ENCODE results near the gene CAMKMT. TPM values are rescaled to one million over a fixed set of nuclear protein-coding genes. Genes with fewer than 3 reads are reported as not detected.

Gene CAMKMT
- total RNA-seq, 1 experiment from 2014 or later = 12.5 TPM

GRCh38 chr2:44450806-44451205 is 89.1 kb downstream of the CAMKMT start:
- Histone ChIP-seq H3K4me3 (ENCODE audit: low read depth, low read length, poor library complexity, severe bottlenecking) (no peak overlapping the region), H3K4me1 (ENCODE audit: insufficient read depth, low read length, poor library complexity, severe bottlenecking) (peaks cover 11% of the 10 kb centered on the region), H3K36me3 (ENCODE audit: insufficient read depth, low read length, poor library complexity, severe bottlenecking) (no peaks in the 10 kb centered on the region), H3K27ac (ENCODE audit: low read depth, low read length, poor library complexity, severe bottlenecking) (no peak overlapping the region), H3K9me3 (ENCODE audit: low read depth, low read length, poor library complexity, severe bottlenecking) (no peaks in the 10 kb centered on the region), H3K27me3 (replicated peaks; ENCODE audit: insufficient read depth, low read depth, low read length, poor library complexity) (no peaks in the 10 kb centered on the region)
- intact Hi-C loops (cut with micrococcal nuclease; ENCODE audit: unreplicated experiment) = no loop called here
- ChIA-PET POLR2A (ENCODE audit: low non-redundant PET) (no interaction called here), CTCF (no interaction called here)
- no TSS peak for BruUV-seq (replicated peaks)
- no peak for TF ChIP-seq EZH2 (IDR thresholded peaks at IDR 0.05; ENCODE audit: borderline replicate concordance, low read depth, low read length, poor library complexity, severe bottlenecking)
- TF ChIP-seq CTCF (conservative IDR thresholded peaks at IDR 0.05; ENCODE audit: low read depth, low read length) = no peak
- peak; percentile 17 for DNase-seq (ENCODE audit: low spot score)

- Histone ChIP-seq H3K4me3 (ENCODE audit: low read depth, low read length, poor library complexity, severe bottlenecking) (no peak overlapping the region), H3K9me3 (ENCODE audit: low read depth, low read length, poor library complexity, severe bottlenecking) (no peaks in the 10 kb centered on the region), H3K36me3 (ENCODE audit: insufficient read depth, low read length, poor library complexity, severe bottlenecking) (no peaks in the 10 kb centered on the region), H3K27ac (ENCODE audit: low read depth, low read length, poor library complexity, severe bottlenecking) (no peak overlapping the region), H3K27me3 (replicated peaks; ENCODE audit: insufficient read depth, low read depth, low read length, poor library complexity) (no peaks in the 10 kb centered on the region), H3K4me1 (ENCODE audit: insufficient read depth, low read length, poor library complexity, severe bottlenecking) (peaks cover 11% of the 10 kb centered on the region)
- DNase-seq (ENCODE audit: low spot score) = no peak
- CTCF ChIA-PET = no interaction called here
- TF ChIP-seq EZH2 (IDR thresholded peaks at IDR 0.05; ENCODE audit: borderline replicate concordance, low read depth, low read length, poor library complexity, severe bottlenecking) (no peak), CTCF (conservative IDR thresholded peaks at IDR 0.05; ENCODE audit: low read depth, low read length) (no peak)
- POLR2A ChIA-PET (ENCODE audit: low non-redundant PET) = no interaction called here
- intact Hi-C loops (cut with micrococcal nuclease; ENCODE audit: unreplicated experiment) = no loop called here
- BruUV-seq (replicated peaks) = no TSS peak
Observed at GRCh38 chr2:44452069-44452583, 90.4 kb downstream of the CAMKMT start.

GRCh38 chr2:44453259-44453658 is 91.5 kb downstream of the CAMKMT start:
- Histone ChIP-seq H3K4me3 (ENCODE audit: low read depth, low read length, poor library complexity, severe bottlenecking) (no peak overlapping the region), H3K9me3 (ENCODE audit: low read depth, low read length, poor library complexity, severe bottlenecking) (no peaks in the 10 kb centered on the region), H3K4me1 (ENCODE audit: insufficient read depth, low read length, poor library complexity, severe bottlenecking) (peaks cover 11% of the 10 kb centered on the region), H3K36me3 (ENCODE audit: insufficient read depth, low read length, poor library complexity, severe bottlenecking) (no peaks in the 10 kb centered on the region), H3K27ac (ENCODE audit: low read depth, low read length, poor library complexity, severe bottlenecking) (no peak overlapping the region), H3K27me3 (replicated peaks; ENCODE audit: insufficient read depth, low read depth, low read length, poor library complexity) (no peaks in the 10 kb centered on the region)
- BruUV-seq (replicated peaks) = no TSS peak
- ChIA-PET CTCF (no interaction called here), POLR2A (ENCODE audit: low non-redundant PET) (no interaction called here)
- TF ChIP-seq EZH2 (IDR thresholded peaks at IDR 0.05; ENCODE audit: borderline replicate concordance, low read depth, low read length, poor library complexity, severe bottlenecking) (no peak), CTCF (conservative IDR thresholded peaks at IDR 0.05; ENCODE audit: low read depth, low read length) (no peak)
- DNase-seq (ENCODE audit: low spot score) = no peak
- intact Hi-C loops (cut with micrococcal nuclease; ENCODE audit: unreplicated experiment) = no loop called here
